HG02938 (cell line): Measurements from ENCODE around the gene SPRED1.

Source experiments
- ATAC-seq: cut with Tn5 transposase; IDR thresholded peaks from one replicate; pipeline ENCODE4 v1.9.1; 2021; ENCODE audit warnings: mild to moderate bottlenecking, moderate library complexity; ENCODE audit not compliant: unreplicated experiment

Gene SPRED1

GRCh38 chr15:38252481-38253350 is at the start of gene SPRED1:
SPRED1 (plus strand) TSS chr15:38252836; CDS start chr15:38253186, 350 bp downstream.
- peak; percentile 28 for ATAC-seq

- ATAC-seq = no peak
Observed at GRCh38 chr15:38205526-38206272, 46.9 kb upstream of the SPRED1 start.

DNA sequence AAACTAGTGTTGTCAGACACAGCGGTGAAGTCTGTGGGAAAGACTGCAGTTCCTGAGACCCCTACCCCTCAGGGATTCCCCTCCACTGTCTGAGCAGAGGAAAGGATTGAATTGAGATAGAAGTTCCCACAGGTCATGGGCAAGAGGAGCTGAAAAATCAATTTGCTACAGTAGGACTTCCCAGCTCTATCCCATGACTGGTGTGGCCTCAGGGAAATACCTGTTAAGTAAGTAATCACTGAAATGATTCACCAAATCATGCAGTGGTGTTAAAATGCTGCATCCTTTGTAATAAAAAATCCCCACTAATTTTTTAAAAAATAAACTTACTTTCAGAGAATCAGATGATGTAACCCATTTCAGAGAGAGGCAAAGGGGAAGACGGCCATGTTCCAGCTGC is 45.0 kb upstream of the SPRED1 start:
- no peak for ATAC-seq

- ATAC-seq = no peak
Observed at GRCh38 chr15:38208206-38208605, 44.4 kb upstream of the SPRED1 start.

GRCh38 chr15:38208779-38209178 is 43.9 kb upstream of the SPRED1 start:
- ATAC-seq = no peak

DNA sequence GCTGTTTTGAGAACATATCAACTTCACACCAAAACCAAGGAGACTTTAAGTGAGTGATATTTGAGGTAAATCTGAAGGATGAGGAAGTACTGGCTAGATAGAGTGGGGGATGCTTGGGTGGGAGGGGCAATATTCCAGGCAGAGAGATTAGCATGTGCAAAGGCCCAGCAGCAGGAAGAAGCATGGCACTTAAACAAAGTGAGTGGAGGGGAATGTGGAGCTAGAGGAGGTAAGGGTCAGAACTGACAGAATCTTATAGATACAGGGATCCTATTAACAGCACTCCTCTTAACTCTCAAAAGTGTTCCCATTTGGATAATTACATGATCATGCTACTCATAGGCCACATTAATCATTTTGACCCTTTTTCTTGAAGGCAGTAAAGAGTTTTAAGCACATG is 41.4 kb upstream of the SPRED1 start:
- no peak for ATAC-seq

GRCh38 chr15:38211811-38212210 is 40.8 kb upstream of the SPRED1 start:
- ATAC-seq = no peak

- no peak for ATAC-seq
Observed at GRCh38 chr15:38212729-38213351, 39.8 kb upstream of the SPRED1 start.

DNA sequence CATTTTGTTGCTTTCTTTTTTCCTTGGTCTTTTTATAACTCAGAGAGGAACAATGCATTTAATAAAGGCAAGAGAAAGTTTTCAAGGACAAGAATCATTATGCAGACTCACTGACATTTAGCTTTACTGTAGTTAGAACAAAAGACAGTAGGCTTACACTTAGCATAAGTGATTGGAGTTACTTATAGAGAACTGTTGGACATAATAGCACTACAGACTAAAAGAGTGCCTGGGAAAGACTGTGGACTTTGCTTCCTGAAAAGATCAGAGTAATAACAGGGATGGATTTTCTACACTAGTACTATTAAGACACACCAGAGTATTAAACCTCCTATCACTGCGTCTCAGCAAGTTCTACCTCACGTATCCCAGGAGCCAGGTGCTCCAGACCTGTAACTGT is 39.3 kb upstream of the SPRED1 start:
- no peak for ATAC-seq

DNA sequence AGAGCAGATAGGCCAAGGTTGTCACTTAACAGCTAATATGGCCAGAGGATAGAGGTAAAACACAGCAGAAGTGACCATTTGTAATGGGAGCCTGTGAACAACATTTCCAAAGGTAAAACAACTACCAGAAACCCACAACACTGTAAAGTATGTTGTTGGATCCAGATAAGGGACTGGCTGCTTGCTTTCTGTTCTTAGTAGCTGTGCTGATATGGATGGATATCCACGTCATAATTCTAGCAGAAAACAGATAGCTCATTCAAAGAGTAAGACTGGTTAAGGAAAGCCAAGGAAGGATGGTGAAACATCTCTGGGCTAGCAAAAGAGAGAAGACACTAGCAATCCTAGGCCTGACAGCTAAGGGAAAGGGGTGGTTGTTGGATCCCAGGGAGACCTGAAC is 36.9 kb upstream of the SPRED1 start:
- no peak for ATAC-seq

DNA sequence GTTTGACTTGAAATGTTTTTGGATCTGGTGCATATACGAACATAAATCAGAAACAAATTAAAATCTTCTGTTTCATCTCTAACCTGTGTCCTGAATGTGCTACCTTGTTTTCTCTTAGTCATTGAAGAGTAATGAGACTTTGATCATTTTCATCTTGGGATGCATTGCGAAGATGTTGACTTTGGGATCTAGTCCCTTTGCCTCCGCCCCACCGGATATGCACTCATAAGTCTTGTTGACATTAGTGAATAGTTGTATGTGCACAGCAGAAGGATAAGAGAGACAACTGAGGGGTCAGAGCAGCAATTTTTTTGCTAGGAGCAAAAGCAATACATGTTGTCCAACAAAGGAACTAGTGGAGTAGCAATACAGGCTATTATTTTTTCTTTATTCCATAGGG is 35.9 kb upstream of the SPRED1 start:
- no peak for ATAC-seq

DNA sequence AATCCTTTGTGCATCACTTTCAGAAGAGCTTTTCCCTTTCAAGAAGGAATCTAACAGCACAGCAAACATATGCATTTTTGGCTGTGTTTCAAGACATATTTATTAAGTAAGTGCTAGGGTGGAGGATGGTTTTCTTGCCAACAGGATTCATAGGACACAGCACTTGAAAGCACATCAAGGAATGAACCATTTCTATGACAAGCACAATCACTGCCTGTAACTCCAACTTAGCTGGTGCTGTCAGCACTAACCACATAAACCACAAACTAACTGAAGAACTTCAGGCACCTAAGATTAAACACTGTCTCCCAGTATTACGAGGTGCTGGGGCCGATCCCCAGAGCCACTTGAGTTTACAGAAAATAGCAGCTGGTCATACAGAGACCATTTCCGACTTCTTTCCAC is 35.4 kb upstream of the SPRED1 start:
- no peak for ATAC-seq

- ATAC-seq = no peak
Observed at GRCh38 chr15:38217788-38218609, 34.6 kb upstream of the SPRED1 start.

DNA sequence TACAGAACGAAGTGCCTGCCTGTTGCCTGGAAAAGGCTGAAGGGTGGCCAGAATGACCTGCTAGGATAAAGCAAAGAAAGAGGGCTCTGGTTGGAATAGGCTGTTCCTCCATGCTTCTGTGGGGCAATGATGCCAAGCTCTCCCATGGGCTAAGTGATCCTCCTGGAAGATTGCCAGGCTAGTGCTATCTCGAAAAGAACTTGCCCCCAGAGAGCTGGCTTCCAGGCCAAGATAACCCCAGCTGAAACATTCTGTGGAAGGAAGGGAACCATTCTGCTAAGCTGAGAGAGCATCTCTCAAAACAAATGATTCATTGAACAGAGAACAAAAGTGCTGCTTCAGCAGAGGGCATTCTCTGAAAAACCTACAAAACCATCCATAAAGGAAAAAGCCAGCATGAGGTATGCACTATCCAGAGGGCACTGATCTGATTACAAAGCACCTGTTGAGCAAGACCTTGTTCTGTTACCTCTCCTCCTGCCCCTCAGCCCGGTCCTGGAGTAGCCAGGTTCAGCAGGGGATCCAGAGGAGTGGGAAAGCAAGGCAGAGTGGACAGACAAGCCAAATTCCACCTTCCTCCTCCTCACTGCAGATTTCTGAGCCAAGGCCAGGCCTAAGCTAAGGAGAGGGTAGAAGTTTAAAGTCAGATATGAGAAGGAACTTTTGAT is 31.9 kb upstream of the SPRED1 start:
- ATAC-seq = no peak

- ATAC-seq = no peak
Observed at GRCh38 chr15:38224486-38224885, 28.1 kb upstream of the SPRED1 start.

GRCh38 chr15:38225381-38225780 is 27.3 kb upstream of the SPRED1 start:
- ATAC-seq = no peak

GRCh38 chr15:38226608-38227266 is 25.9 kb upstream of the SPRED1 start:
- no peak for ATAC-seq

DNA sequence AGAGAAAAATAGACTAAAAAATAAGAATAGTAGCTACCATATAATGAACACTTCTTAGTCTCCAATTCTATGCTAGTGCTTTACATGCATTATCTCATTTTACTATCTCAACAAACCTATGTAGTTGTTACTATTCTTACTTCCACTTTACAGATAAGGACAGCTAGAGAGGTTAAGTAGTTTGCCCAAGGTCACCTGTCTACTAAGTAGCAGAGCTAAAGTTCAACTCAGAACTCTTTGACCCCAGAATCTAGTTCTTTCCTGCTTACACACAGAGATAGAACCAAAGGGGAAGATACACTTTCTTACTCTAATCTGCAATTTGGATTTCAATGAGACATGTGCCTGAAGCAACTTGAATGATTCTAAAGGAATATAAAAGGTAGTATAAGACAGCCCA is 24.7 kb upstream of the SPRED1 start:
- no peak for ATAC-seq

DNA sequence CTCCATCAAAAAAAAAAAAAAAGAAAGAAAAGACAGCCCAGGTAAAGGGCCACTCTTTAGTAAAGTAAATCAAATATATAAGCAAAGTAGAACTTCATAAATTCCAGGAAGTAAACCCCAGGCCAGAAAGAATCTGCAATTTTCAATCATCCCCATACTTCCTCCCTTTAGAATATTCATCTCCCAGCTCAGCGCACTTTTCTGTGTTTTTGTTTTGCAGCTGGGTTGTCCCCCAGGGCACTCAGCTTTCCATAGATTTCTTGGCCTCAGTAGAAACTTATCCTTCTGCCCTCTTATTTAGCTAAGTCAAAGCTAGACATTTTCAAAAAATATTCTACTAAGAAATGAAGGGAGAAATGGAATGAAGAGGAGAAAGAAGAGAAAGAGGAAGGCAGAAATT is 24.0 kb upstream of the SPRED1 start:
- ATAC-seq = no peak
